Lower lobe of right lung (tissue), 2 donors: ENCODE data around the gene SLC66A1. TPM values are rescaled to one million over a fixed set of nuclear protein-coding genes. Genes with fewer than 3 reads are reported as not detected.
A peak's percentile ranks its signal among the peaks of the same experiment; 100 is the strongest.
"Not testable (repeated sequence)": the region's sequence is repeated elsewhere in the genome, so short reads cannot be mapped to it uniquely, and the experiment has no call there.

ENCODE experiments used
- ATAC-seq, 2 donors: fragments of 200-7000 bp; cut with Tn5 transposase; one replicate each; pipeline ENCODE4 v1.9.1; 2020 to 2022; ENCODE audit warnings: mild to moderate bottlenecking in 2 of 2, moderate library complexity in 2 of 2
- DNase-seq: peaks from one replicate; pipeline ENCODE4 v3.0.0-alpha.2; 2020
- H3K27ac ChIP-seq: fragments of 200-600 bp; one replicate; pipeline ENCODE4 v1.8.0; 2022
- H3K27me3 ChIP-seq: fragments of 200-600 bp; one replicate; pipeline ENCODE4 v1.8.0; 2022; ENCODE audit warnings: low read depth
- H3K36me3 ChIP-seq: fragments of 200-600 bp; one replicate; pipeline ENCODE4 v1.8.0; 2022; ENCODE audit warnings: mild to moderate bottlenecking
- H3K4me1 ChIP-seq: fragments of 200-600 bp; one replicate; pipeline ENCODE4 v1.8.0; 2022
- H3K4me3 ChIP-seq: fragments of 200-600 bp; one replicate; pipeline ENCODE4 v1.8.0; 2022; ENCODE audit warnings: mild to moderate bottlenecking
- H3K9me3 ChIP-seq: fragments of 200-600 bp; one replicate; pipeline ENCODE4 v1.8.0; 2022
- intact Hi-C: fragments of 100-400 bp; cut with DNase I; formaldehyde crosslinking; loops from one replicate; pipeline ENCODE4 v1.11.0; 2022
- total RNA-seq: library from RNA; stranded (reverse); fragmentation: NEBNext Ultra II Directional; extraction: Animal tissue kit (Norgen Biotek cat#: 25700); gene quantifications from one replicate; pipeline ENCODE4 v1.2.1, GENCODE V29; 2021
- TF ChIP-seq, protein P1 (sequence below): fragments of 200-600 bp; IDR thresholded peaks from one replicate; pipeline ENCODE4 v1.8.0; 2022; ENCODE audit warnings: antibody characterized with exemption, mild to moderate bottlenecking
- donor health status: DM: no; HTN: yes; CAD: no; lungs with severe emphysema.

The SLC66A1 gene
- total RNA-seq, 1 donor from 2014 or later, result 15.4 TPM

DNA sequence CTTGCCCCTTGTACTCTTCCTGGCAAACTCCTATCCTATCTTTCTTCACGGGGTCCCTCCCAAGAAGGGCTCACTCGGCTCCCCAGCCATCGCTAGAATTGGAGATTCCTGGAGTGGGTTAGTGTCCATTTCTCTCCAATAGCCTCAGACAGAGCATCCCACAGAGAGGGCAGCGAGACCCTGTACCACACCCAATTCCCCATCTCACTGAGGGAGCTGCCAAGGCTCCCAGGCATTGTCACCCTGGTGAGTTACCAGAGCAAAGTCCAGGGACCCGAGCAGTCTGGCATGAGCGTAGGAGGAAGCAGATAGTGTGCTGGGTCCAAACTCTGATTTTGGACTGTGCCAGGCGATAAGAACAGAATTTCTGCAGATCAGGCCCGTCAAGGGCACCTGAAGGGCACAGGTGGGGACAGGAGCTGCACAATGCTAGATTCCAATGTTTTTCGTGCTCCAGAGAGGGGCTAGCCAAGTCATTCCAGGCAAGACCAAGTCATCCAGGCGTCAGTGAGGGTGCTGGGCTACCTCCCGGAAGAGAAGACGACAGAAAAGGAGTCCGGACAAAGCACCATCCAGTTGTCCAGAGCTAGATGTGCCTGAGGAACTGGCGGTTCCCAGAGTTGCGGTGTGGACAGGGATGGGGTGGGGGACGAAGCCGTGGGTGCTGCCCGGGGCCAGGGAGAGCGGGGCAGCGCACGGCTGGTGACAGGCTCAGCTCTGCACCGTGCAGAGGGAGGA is 38.9 kb upstream of the SLC66A1 start:
- H3K4me1 ChIP-seq, result no peaks in the 10 kb centered on the region
- peaks cover 12% of the 10 kb centered on the region for H3K9me3 ChIP-seq
- no peak for DNase-seq
- peaks cover 9% of the 10 kb centered on the region for H3K27me3 ChIP-seq
- ATAC-seq, result peak in 1 of 2 donors; percentile 37
- intact Hi-C loops, result no loop called here
- no peaks in the 10 kb centered on the region for H3K36me3 ChIP-seq
- H3K4me3 ChIP-seq, result peak overlapping the region; percentile 11
- TF ChIP-seq, protein P1, sequence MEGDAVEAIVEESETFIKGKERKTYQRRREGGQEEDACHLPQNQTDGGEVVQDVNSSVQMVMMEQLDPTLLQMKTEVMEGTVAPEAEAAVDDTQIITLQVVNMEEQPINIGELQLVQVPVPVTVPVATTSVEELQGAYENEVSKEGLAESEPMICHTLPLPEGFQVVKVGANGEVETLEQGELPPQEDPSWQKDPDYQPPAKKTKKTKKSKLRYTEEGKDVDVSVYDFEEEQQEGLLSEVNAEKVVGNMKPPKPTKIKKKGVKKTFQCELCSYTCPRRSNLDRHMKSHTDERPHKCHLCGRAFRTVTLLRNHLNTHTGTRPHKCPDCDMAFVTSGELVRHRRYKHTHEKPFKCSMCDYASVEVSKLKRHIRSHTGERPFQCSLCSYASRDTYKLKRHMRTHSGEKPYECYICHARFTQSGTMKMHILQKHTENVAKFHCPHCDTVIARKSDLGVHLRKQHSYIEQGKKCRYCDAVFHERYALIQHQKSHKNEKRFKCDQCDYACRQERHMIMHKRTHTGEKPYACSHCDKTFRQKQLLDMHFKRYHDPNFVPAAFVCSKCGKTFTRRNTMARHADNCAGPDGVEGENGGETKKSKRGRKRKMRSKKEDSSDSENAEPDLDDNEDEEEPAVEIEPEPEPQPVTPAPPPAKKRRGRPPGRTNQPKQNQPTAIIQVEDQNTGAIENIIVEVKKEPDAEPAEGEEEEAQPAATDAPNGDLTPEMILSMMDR, result no peak
- H3K27ac ChIP-seq, result no peak overlapping the region

GRCh38 chr1:19273844-19274531 is 38.1 kb upstream of the SLC66A1 start:
- H3K4me1 ChIP-seq, DNase-seq, intact Hi-C loops, H3K27me3 ChIP-seq, H3K27ac ChIP-seq, H3K36me3 ChIP-seq: not testable (repeated sequence)
- peak overlapping the region; percentile 11 for H3K4me3 ChIP-seq
- ATAC-seq, result peak; percentile 64 to 75
- H3K9me3 ChIP-seq, result peaks cover 12% of the 10 kb centered on the region

DNA sequence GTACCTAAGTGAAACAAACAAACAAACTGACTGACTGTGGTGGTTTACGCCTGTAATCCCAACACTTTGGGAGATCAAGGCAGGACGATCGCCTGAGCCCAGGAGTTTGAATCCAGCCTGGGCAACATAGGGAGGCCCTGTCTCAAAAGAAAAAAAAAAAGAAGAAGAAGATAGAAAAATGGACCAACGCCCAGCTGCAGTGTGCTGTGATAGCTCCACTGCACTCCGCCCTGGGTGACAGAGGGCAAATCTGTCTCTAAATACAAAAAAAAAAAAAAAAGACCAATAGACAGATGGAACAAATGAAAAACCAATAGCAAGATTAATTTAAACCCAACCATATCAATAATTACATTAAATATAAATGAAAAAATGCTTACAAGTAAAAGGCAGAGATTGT is 37.5 kb upstream of the SLC66A1 start:
- intact Hi-C loops, result no loop called here
- H3K4me3 ChIP-seq, result no peak overlapping the region
- H3K27ac ChIP-seq, result no peak overlapping the region
- H3K27me3 ChIP-seq, result peaks cover 9% of the 10 kb centered on the region
- H3K4me1 ChIP-seq, result no peaks in the 10 kb centered on the region
- no peaks in the 10 kb centered on the region for H3K36me3 ChIP-seq
- ATAC-seq, result no peak
- TF ChIP-seq, protein P1, result no peak
- H3K9me3 ChIP-seq, result peaks cover 12% of the 10 kb centered on the region
- DNase-seq, result no peak

GRCh38 chr1:19283891-19284290 is 28.2 kb upstream of the SLC66A1 start:
- TF ChIP-seq, protein P1, result no peak
- ATAC-seq, result no peak
- Histone ChIP-seq H3K27ac (no peak overlapping the region), H3K4me1 (peaks cover 1% of the 10 kb centered on the region), H3K4me3 (no peak overlapping the region), H3K9me3 (no peaks in the 10 kb centered on the region), H3K36me3 (no peaks in the 10 kb centered on the region), H3K27me3 (no peaks in the 10 kb centered on the region)
- intact Hi-C loops, result no loop called here
- DNase-seq, result no peak

DNA sequence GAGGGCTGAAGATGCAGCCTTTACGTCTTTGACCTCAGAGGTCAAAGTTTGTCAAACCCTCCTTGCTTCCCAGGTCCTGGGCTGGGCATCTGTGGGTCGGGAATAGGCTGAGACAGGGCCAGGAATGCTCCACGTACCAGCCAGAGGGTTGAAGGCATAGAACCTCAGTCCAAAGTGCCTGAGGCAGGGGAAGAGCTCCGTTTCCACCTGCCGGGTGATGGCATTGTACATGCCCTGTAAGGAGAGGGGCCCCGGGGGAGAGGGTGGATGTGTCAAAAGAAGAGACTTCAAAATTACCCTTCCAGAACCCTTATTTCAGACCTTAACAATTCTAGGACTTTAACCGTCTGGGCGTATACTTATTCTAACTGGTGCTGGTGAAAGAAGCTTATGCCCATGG is 27.2 kb upstream of the SLC66A1 start:
- no peak for ATAC-seq
- Histone ChIP-seq H3K9me3 (no peaks in the 10 kb centered on the region), H3K4me1 (peaks cover 6% of the 10 kb centered on the region), H3K36me3 (no peaks in the 10 kb centered on the region), H3K27ac (no peak overlapping the region), H3K27me3 (no peaks in the 10 kb centered on the region), H3K4me3 (no peak overlapping the region)
- TF ChIP-seq, protein P1, result no peak
- DNase-seq, result no peak
- intact Hi-C loops, result no loop called here

GRCh38 chr1:19285366-19285765 is 26.8 kb upstream of the SLC66A1 start:
- intact Hi-C loops, ATAC-seq: not testable (repeated sequence)

GRCh38 chr1:19285807-19286206 is 26.3 kb upstream of the SLC66A1 start:
- DNase-seq, ATAC-seq, intact Hi-C loops, H3K9me3 ChIP-seq, H3K27me3 ChIP-seq, H3K27ac ChIP-seq, H3K36me3 ChIP-seq, H3K4me3 ChIP-seq, H3K4me1 ChIP-seq: not testable (repeated sequence)

More at GRCh38 chr1:19285366-19285765, 26.8 kb upstream of the SLC66A1 start:
- not testable (repeated sequence) for H3K4me1 ChIP-seq, DNase-seq, H3K9me3 ChIP-seq, H3K27ac ChIP-seq, H3K36me3 ChIP-seq, H3K27me3 ChIP-seq, H3K4me3 ChIP-seq
